ENCODE measurements around the gene NUAK1. TPM values are rescaled to one million over a fixed set of nuclear protein-coding genes. Genes with fewer than 3 reads are reported as not detected.

Gene NUAK1
- total RNA-seq, 1 experiment from 2014 or later, result 10.1 TPM

- no CpG with 5 or more reads among the region's 4 CpGs for WGBS (ENCODE audit: extremely low coverage, insufficient read length, low lambda C conversion rate)
- no peak overlapping the region for H3K4ac ChIP-seq (ENCODE audit: low read depth, low read length)
- H4K8ac ChIP-seq (replicated peaks; ENCODE audit: insufficient read length, low read depth, low read length), result no peak overlapping the region
- H3T11ph ChIP-seq (ENCODE audit: low read length), result no peak overlapping the region
- H2BK12ac ChIP-seq (ENCODE audit: insufficient read length, low read depth, low read length), result no peak overlapping the region
- Mint-ChIP-seq H3K9me3 (peaks cover 7 to 8% of the 10 kb centered on the region in 2 experiments; a peak in 4 of 5 replicates), H3K4me1 (peaks cover 3 to 4% of the 10 kb centered on the region in 2 experiments; a peak in 3 of 4 replicates), H3K27me3 (ENCODE audit: low read depth) (peaks cover 2% of the 10 kb centered on the region; the same call in 1 of the 2 replicates), H3K4me3 (no peak overlapping the region), H3K36me3 (ENCODE audit: insufficient read depth in 1 of 3, low read depth in 3 of 3) (peaks cover 0 to 4% (median 0%) of the 10 kb centered on the region in 3 experiments; a peak in 2 of 7 replicates), H3K27ac (no peak overlapping the region)
- H3K56ac ChIP-seq (ENCODE audit: insufficient read length, low read depth, low read length), result no peak overlapping the region
- H2AK5ac ChIP-seq (ENCODE audit: insufficient read length, low read length), result no peak overlapping the region
- H3K9me3 ChIP-seq (ENCODE audit: control insufficient read depth, low read depth, low read length), result no peaks in the 10 kb centered on the region
- H2BK5ac ChIP-seq (ENCODE audit: insufficient read length, low read length), result no peak overlapping the region
- H3K79me2 ChIP-seq (ENCODE audit: insufficient read depth, low read length), result no peaks in the 10 kb centered on the region
- H3K9ac ChIP-seq (ENCODE audit: extremely low read depth, insufficient read length, low read length), result no peak overlapping the region
- H3K4me1 ChIP-seq (ENCODE audit: insufficient read depth, low read length), result no peaks in the 10 kb centered on the region
- no peak overlapping the region for H3K27ac ChIP-seq (ENCODE audit: insufficient read length, low read depth, low read length)
- no peaks in the 10 kb centered on the region for H3K27me3 ChIP-seq (ENCODE audit: insufficient read depth, low read length)
- H3K4me2 ChIP-seq (ENCODE audit: insufficient read depth, insufficient read length, low read length), result no peak overlapping the region
- H2BK120ac ChIP-seq (ENCODE audit: low read depth, low read length, poor library complexity, severe bottlenecking), result no peak overlapping the region
- no peak overlapping the region for H2BK15ac ChIP-seq (ENCODE audit: low read depth, low read length)
- DNase-seq, result no peak
- H2BK20ac ChIP-seq (ENCODE audit: low read depth, low read length, poor library complexity, severe bottlenecking), result no peak overlapping the region
- no peak overlapping the region for H3K23ac ChIP-seq (ENCODE audit: insufficient read length, low read depth, low read length)
- TF ChIP-seq CTCF (conservative IDR thresholded peaks at IDR 0.05), result no peak
- no peak overlapping the region for H3K14ac ChIP-seq (ENCODE audit: insufficient read depth, low read length)
- H4K20me1 ChIP-seq (ENCODE audit: control insufficient read depth, insufficient read depth, insufficient read length), result no peaks in the 10 kb centered on the region
- no peak overlapping the region for H4K91ac ChIP-seq (ENCODE audit: insufficient read length, low read depth, low read length)
- H3K79me1 ChIP-seq (ENCODE audit: insufficient read depth, low read depth, low read length, poor library complexity, severe bottlenecking), result no peaks in the 10 kb centered on the region
- H3K23me2 ChIP-seq (ENCODE audit: insufficient read length, low read depth, low read length, poor library complexity, severe bottlenecking), result no peaks in the 10 kb centered on the region
- H4K5ac ChIP-seq (ENCODE audit: insufficient read length, low read depth, low read length), result no peak overlapping the region
- H2AFZ ChIP-seq (ENCODE audit: low read length), result no peak overlapping the region
- no peak overlapping the region for H3K18ac ChIP-seq (ENCODE audit: insufficient read length, low read depth, low read length)
Measured at GRCh38 chr12:106170285-106170684, 31.5 kb upstream of the NUAK1 start.

All from H9 (cell line).